ENCODE measurements around the gene DGKB.

The DGKB gene

DNA sequence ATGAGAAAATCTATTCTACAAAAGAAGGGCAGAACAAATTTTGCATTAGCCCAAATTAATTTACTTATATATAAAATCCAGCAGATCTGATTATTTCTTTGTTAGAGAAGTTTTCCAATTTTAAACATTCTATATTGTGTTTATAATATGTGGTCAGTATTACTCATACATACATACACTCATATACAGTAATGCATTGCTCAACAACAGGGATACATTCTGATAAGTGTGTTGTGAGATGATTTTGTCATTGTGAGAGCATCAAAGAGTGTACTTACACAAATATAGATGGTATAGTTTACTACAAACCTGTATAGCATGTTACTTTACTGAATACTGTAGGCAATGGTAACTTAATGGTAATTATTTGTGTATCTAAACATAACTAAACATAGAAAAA lies 673.5 kb downstream of the DGKB start:
- TF ChIP-seq, protein P1, sequence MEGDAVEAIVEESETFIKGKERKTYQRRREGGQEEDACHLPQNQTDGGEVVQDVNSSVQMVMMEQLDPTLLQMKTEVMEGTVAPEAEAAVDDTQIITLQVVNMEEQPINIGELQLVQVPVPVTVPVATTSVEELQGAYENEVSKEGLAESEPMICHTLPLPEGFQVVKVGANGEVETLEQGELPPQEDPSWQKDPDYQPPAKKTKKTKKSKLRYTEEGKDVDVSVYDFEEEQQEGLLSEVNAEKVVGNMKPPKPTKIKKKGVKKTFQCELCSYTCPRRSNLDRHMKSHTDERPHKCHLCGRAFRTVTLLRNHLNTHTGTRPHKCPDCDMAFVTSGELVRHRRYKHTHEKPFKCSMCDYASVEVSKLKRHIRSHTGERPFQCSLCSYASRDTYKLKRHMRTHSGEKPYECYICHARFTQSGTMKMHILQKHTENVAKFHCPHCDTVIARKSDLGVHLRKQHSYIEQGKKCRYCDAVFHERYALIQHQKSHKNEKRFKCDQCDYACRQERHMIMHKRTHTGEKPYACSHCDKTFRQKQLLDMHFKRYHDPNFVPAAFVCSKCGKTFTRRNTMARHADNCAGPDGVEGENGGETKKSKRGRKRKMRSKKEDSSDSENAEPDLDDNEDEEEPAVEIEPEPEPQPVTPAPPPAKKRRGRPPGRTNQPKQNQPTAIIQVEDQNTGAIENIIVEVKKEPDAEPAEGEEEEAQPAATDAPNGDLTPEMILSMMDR (conservative IDR thresholded peaks at IDR 0.05; ENCODE audit: low read depth, low read length): no peak
- DNase-seq (ENCODE audit: low read depth): no peak
- H3K4me3 ChIP-seq (ENCODE audit: low read depth, low read length): no peak overlapping the region

DNA sequence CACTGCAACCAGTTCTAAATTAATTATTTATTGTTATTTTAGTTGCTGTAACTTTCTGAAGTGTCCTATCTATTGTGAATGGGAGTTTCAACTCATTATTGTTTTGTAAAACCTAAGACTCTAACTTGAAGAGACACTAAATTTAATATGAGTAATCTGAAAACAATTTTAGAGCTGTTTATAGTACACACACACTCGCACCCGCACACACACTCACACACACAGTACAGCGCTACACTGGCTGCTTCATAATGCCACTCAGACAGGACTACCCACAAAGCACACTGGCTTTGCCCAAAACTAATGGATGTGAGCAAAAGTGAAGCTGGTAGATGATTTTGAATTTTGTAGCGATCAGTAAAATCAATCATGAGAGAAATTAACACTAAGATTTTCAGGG lies 674.2 kb downstream of the DGKB start:
- TF ChIP-seq, protein P1 (conservative IDR thresholded peaks at IDR 0.05; ENCODE audit: low read depth, low read length): no peak
- peak; percentile 50 for DNase-seq (ENCODE audit: low read depth)
- H3K4me3 ChIP-seq (ENCODE audit: low read depth, low read length): no peak overlapping the region

DNA sequence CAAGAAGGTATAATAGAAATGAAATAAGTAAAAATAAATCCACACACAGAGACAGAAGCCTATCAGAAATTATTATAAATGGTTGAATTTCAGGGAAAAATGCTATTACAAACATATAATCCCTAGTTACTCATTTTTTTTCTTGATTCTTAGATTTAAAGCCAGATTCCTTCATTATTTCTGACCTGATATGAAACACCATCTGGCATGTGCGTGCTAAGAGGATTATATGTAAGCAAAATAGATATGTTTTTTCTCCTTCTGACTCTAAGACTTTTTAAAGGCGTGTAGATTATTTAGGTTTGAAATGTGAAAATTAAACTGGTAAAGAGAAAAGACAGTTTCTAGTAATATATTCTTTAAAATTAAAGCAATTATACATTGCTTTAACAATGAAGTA lies 676.4 kb downstream of the DGKB start:
- TF ChIP-seq, protein P1 (conservative IDR thresholded peaks at IDR 0.05; ENCODE audit: low read depth, low read length): no peak
- no peak for DNase-seq (ENCODE audit: low read depth)
- no peak overlapping the region for H3K4me3 ChIP-seq (ENCODE audit: low read depth, low read length)

DNA sequence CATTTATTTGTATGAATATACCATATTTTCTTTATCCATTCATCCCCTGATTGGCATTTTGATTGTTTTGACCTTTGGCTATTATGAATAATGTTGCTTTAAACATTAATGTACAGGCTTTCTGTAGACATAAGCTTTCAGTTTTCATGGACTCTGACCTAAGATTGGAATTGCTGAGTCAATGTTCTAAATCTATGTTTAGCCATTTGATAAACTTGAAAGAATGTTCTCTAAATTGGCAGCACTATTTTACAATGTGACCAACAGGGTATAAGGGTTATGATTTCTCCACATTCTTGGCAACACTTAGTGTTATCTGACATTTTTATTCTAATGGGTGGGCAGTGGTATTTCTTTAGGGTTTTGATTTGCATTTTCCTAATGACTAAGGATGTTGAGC lies 683.4 kb downstream of the DGKB start:
- peak; percentile 52 for DNase-seq (ENCODE audit: low read depth)
- TF ChIP-seq, protein P1 (conservative IDR thresholded peaks at IDR 0.05; ENCODE audit: low read depth, low read length): no peak
- H3K4me3 ChIP-seq (ENCODE audit: low read depth, low read length): no peak overlapping the region

DNA sequence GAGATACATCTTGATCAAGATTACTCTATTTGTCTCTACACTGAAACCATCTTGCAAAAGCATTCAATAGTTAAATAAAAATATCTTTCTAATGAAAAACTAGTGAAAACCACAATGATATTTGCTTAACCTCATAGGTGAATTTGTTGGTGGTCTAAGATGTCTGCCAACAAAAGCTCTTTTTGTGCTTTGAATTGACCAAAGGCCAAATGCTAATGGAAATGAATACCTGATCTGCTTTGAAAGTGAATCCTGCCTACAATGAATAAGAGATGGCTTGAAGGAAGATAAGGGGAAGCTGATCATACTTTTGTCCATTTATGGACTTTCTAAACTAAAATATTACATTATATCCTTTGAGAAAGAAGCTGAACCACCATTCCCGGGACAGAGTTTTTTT lies 684.2 kb downstream of the DGKB start:
- no peak overlapping the region for H3K4me3 ChIP-seq (ENCODE audit: low read depth, low read length)
- DNase-seq (ENCODE audit: low read depth): peak; percentile 56
- TF ChIP-seq, protein P1 (conservative IDR thresholded peaks at IDR 0.05; ENCODE audit: low read depth, low read length): no peak

DNA sequence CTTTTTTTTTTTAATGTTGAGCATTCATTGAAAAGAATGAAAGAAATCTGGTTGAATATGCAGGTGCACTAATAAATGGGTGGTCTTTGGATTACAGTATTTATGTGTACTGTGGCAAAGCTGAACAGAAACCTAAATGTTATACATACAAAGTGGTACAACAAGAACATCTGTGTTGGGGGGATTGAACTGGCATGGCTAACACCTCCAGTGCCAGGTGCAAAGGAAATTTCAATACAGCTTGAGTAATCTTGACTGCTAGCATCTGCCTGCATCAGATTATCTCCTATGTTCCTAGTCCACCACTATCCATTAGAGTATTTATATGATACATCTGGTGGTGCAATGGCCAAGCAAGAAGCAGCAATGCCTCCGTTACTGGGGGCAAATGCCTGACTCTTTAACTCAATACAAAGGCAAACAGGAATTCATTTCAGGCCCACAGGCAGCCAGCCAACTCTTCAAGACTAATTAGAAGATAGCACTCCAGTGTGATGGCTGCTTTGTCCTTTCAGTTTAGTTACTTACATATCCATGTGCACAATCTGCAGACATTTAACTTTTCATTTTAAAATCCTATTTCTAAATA lies 692.6 kb downstream of the DGKB start:
- H3K4me3 ChIP-seq (ENCODE audit: low read depth, low read length): no peak overlapping the region
- DNase-seq (ENCODE audit: low read depth): no peak
- TF ChIP-seq, protein P1 (conservative IDR thresholded peaks at IDR 0.05; ENCODE audit: low read depth, low read length): no peak

DNA sequence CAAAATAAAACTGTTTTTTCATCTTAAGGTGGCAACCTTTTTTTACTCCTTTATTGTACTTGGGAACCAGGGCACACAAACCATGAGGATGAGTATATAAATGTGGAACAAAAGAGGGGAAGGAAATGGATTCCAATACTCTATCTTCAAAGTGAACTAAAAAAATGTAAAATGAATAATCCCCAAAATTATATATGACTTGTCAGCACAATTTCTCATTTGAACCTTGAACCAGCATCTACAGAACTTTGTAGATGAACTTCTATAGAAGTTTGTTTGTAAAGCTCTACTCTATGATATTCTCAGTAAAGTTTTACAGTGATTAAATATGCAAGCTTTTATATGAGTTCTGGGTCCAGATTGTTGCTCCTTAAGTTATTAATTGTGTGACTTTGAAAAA lies 694.8 kb downstream of the DGKB start:
- no peak for DNase-seq (ENCODE audit: low read depth)
- TF ChIP-seq, protein P1 (conservative IDR thresholded peaks at IDR 0.05; ENCODE audit: low read depth, low read length): no peak
- no peak overlapping the region for H3K4me3 ChIP-seq (ENCODE audit: low read depth, low read length)
